A549 (cell line): ENCODE measurements around the gene NPM1. TPM values are rescaled to one million over a fixed set of nuclear protein-coding genes. Genes with fewer than 3 reads are reported as not detected.

Experiments used
- ATAC-seq, 2 experiments: fragments of 200-7000 bp in 1 of 2; fragments of >200 bp in 1 of 2; cut with Nextera tagmentation in 1 of 2; cut with Tn5 transposase in 1 of 2; 3 replicates each; pipeline versions ENCODE4 v1.8.0 to v1.9.1; 2018 to 2020; ENCODE audit warnings: mild to moderate bottlenecking in 1 of 2, moderate library complexity in 1 of 2
- CTCF ChIA-PET: fragments of 300-600 bp; sonication (Branson Sonifier 250); formaldehyde crosslinking; extraction: SDS; loops from one replicate; lab custom pipeline; 2021; ENCODE audit warnings: antibody characterized with exemption, inconsistent platforms; lab: Yijun Ruan, JAX
- POLR2A ChIA-PET: fragments of 350-600 bp; formaldehyde crosslinking; extraction: SDS; loops from one replicate; lab custom pipeline; 2021; ENCODE audit warnings: antibody characterized with exemption, inconsistent platforms; lab: Yijun Ruan, JAX
- DNase-seq, 2 experiments: peaks; one replicate each; pipeline versions ENCODE4 v3.0.0 to v3.0.0-alpha.2; 2011 to 2016; ENCODE audit warnings: low read depth in 1 of 2, low spot score in 1 of 2
- FAIRE-seq: peaks from 2 replicates; lab custom pipeline; 2011; peaks lifted over from hg19 to GRCh38; lab: Jason Lieb, UNC
- H3K27ac ChIP-seq, 2 experiments: fragments of >200 bp; sonication (Bioruptor Twin); formaldehyde crosslinking; 3 replicates each; pipeline ENCODE4 v1.5.1; 2016 to 2017
- H3K4me1 ChIP-seq: fragments of >200 bp; sonication (Bioruptor Twin); formaldehyde crosslinking; 3 replicates; pipeline ENCODE4 v1.6.1; 2016
- H3K4me2 ChIP-seq: fragments of >200 bp; sonication (Bioruptor Twin); formaldehyde crosslinking; 3 replicates; pipeline ENCODE4 v1.6.1; 2016
- H3K4me3 ChIP-seq: fragments of >200 bp; sonication (Bioruptor Twin); formaldehyde crosslinking; 3 replicates; pipeline ENCODE4 v1.5.1; 2016
- H3K9me3 ChIP-seq: fragments of >200 bp; sonication (Bioruptor Twin); formaldehyde crosslinking; 3 replicates; pipeline ENCODE4 v1.6.1; 2016
- FOSB ChIP-seq: fragments of 250-450 bp; sonication (Bioruptor Pico); IDR thresholded peaks from 2 replicates; pipeline ENCODE4 v1.5.0; 2020; ENCODE audit warnings: mild to moderate bottlenecking, moderate library complexity
- FOXS1 ChIP-seq: fragments of 250-450 bp; sonication (Bioruptor Pico); IDR thresholded peaks from 2 replicates; pipeline ENCODE4 v1.5.0; 2020; ENCODE audit warnings: mild to moderate bottlenecking, moderate library complexity
- HES2 ChIP-seq: fragments of >200 bp; sonication (Bioruptor Twin); formaldehyde crosslinking; IDR thresholded peaks from 2 replicates; pipeline ENCODE4 v1.6.1; 2016
- HOXB13 ChIP-seq: fragments of 250-450 bp; sonication (Bioruptor Pico); IDR thresholded peaks from 2 replicates; pipeline ENCODE4 v1.5.0; 2020; ENCODE audit warnings: low read depth, mild to moderate bottlenecking, moderate library complexity
- MAZ ChIP-seq: fragments of 150-350 bp; IDR thresholded peaks from 2 replicates; pipeline ENCODE4 v1.6.1; 2014; ENCODE audit warnings: antibody characterized with exemption, low read depth, low read length, borderline replicate concordance
- NFE2L2 ChIP-seq: fragments of 150-350 bp; conservative IDR thresholded peaks from 2 replicates; pipeline ENCODE4 v1.6.1; 2014; ENCODE audit warnings: low read length
- NR3C1 ChIP-seq: fragments of >200 bp; sonication (Bioruptor Twin); formaldehyde crosslinking; IDR thresholded peaks from 3 replicates; pipeline ENCODE4 v1.6.1; 2017
- PBX3 ChIP-seq: IDR thresholded peaks from 2 replicates; pipeline ENCODE4 v1.6.1; 2012
- POLR2AphosphoS2 ChIP-seq: conservative IDR thresholded peaks from 2 replicates; pipeline ENCODE4 v1.6.1; 2012; ENCODE audit warnings: low read length, improper control_type of control experiment, inconsistent platforms
- RAD21 ChIP-seq, 2 experiments: fragments of >200 bp in 1 of 2; sonication (Bioruptor Twin) in 1 of 2; formaldehyde crosslinking in 1 of 2; IDR thresholded peaks in 1 of 2; conservative IDR thresholded peaks in 1 of 2; 2 replicates in 1 of 2; 3 replicates in 1 of 2; pipeline ENCODE4 v1.6.1; 2012 to 2018; ENCODE audit warnings: inconsistent platforms in 1 of 2
- RCOR1 ChIP-seq: fragments of 150-350 bp; IDR thresholded peaks from 2 replicates; pipeline ENCODE4 v1.6.1; 2014; ENCODE audit warnings: antibody characterized with exemption, low read length, low read depth
- REST ChIP-seq: fragments of 200-600 bp; sonication (generic); IDR thresholded peaks from 2 replicates; pipeline ENCODE4 v1.6.1; 2016; ENCODE audit warnings: antibody characterized with exemption, mild to moderate bottlenecking, moderate library complexity
- RFX5 ChIP-seq: fragments of 450-650 bp; IDR thresholded peaks from 2 replicates; pipeline ENCODE4 v1.7.1; 2014; ENCODE audit warnings: antibody characterized with exemption, mild to moderate bottlenecking, moderate library complexity
- USF2 ChIP-seq: fragments of 450-650 bp; IDR thresholded peaks from 2 replicates; pipeline ENCODE4 v1.6.1; 2014; ENCODE audit warnings: antibody characterized with exemption
- ZNF302 ChIP-seq: fragments of 250-450 bp; sonication (Bioruptor Pico); IDR thresholded peaks from 2 replicates; pipeline ENCODE4 v1.9.0; 2021; ENCODE audit warnings: inconsistent platforms, mild to moderate bottlenecking, moderate library complexity
- WGBS: methylation state at CpG from one replicate; pipeline ENCODE4 v1.1.6; 2017; ENCODE audit errors: missing lambda C conversion rate; 5-methylcytosine and 5-hydroxymethylcytosine counted together
- polyA plus RNA-seq, 4 experiments: library from polyadenylated mRNA; depleted of rRNA in 3 of 4; stranded (reverse); fragments of >200 nt; fragmentation: RNase III in 1 of 4; extraction: RNeasy Plus Mini Kit Qiagen cat#74134 plus additional on column Dnase treatment in 1 of 4; gene quantifications; 2 replicates in 3 of 4; 3 replicates in 1 of 4; pipeline ENCODE4 v1.2.3, GENCODE V29; 2011 to 2017

Gene NPM1
- polyA plus RNA-seq, 2 of the 4 experiments (the other 2 are of a cell fraction), result 3,380 to 5,196 TPM

GRCh38 chr5:171422495-171422894, 34.8 kb downstream of the NPM1 start:
- ATAC-seq, result no peak
- TF ChIP-seq NFE2L2, result no peak
- no peak for TF ChIP-seq RAD21 (conservative IDR thresholded peaks at IDR 0.05 in 1 of 2, IDR thresholded peaks at IDR 0.05 in 1 of 2)
- Histone ChIP-seq H3K4me3 (no peak overlapping the region), H3K4me2 (no peak overlapping the region), H3K27ac (no peak overlapping the region), H3K9me3 (no peaks in the 10 kb centered on the region), H3K4me1 (peaks cover 7% of the 10 kb centered on the region; the same call in 2 of the 3 replicates)
- 92% methylated on average over 2 of the region's 2 CpGs for WGBS
- no peak for FAIRE-seq
- no peak for DNase-seq
- POLR2A ChIA-PET, result no interaction called here
- CTCF ChIA-PET, result interaction anchor here (0.7 to 6.8 kb wide), 5 partner anchors 11 to 486 kb away, joined by 3 to 128 read pairs (median 3); no protein-coding TSS in a partner anchor

DNA sequence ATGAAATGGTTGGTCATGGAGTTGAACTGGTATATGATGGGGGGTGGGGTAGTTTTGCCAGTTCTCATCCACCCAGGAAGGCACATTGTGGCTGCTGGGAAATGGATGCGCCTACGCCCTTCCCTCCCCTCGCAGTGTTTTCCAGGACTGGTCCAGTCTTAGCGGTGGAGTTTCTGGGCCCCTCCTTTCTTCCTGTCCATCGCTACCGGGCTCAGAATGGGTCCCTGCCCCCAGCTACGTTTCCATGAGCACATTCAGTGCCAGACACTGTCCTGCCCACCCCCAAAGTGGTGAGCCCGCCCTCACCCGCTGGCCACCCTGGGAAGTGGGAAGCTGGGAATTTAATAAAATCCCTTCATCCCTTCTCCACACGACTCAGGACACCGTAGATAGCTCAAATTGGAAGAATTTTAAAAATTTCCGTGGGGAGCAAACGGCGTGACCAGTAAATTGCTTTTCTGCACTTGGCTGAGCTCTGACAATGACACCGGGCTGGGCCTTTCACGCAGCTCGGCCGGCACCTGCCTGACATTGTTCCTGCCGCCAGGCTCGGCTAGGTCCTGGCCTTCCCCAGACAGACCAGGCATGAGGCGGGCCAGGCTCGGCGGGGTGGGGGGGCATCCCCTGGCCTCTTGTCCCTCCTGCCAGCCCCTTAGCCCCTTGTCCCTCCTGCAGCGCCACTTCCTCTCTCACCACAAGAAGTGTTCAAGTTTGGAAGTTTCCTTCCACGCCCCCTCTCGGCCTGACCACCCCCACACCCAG, 35.4 kb downstream of the NPM1 start:
- TF ChIP-seq RCOR1 (no peak), HOXB13 (CRISPR knock-in tag) (no peak), FOSB (CRISPR knock-in tag) (no peak), ZNF302 (CRISPR knock-in tag) (no peak), USF2 (no peak), RFX5 (no peak), NR3C1 (no peak), POLR2AphosphoS2 (no peak), REST (no peak), MAZ (no peak), FOXS1 (CRISPR knock-in tag) (no peak), PBX3 (no peak)
- ATAC-seq (no peak), FAIRE-seq (no peak), DNase-seq (no peak)
- no peak overlapping the region for H3K4me3 ChIP-seq
- ChIA-PET POLR2A (no interaction called here), CTCF (interaction anchor here (0.6 to 6.8 kb wide), 6 partner anchors 11 to 485 kb away, joined by 3 to 128 read pairs (median 3); no protein-coding TSS in a partner anchor)
- H3K9me3 ChIP-seq, result no peaks in the 10 kb centered on the region
- H3K4me2 ChIP-seq, result no peak overlapping the region
- H3K4me1 ChIP-seq, result peaks cover 5% of the 10 kb centered on the region; the same call in 2 of the 3 replicates
- WGBS, result 92% methylated on average over 26 of the region's 26 CpGs
- no peak overlapping the region for H3K27ac ChIP-seq

DNA sequence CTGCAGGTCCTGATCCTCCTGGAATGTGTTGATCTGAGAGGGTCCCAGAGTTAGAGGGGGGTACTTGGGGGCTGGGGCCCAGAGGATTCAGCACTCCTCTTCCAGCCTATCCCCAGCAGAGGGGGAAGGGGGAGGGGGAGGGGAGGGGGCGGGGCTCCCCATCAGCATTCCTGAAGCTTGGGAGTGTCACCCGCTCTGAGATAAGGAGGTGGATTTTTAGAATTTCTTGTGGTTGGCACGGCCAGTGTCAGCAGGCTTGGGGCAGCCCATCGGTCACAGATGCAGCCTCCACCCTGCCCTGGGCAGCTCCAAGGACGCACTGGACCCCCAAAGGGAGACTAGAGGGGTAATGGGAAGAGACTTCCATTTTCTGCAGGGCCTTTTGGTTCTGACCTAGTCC, 37.1 kb downstream of the NPM1 start:
- no peak for FAIRE-seq
- no peaks in the 10 kb centered on the region for H3K9me3 ChIP-seq
- TF ChIP-seq RAD21 (conservative IDR thresholded peaks at IDR 0.05 in 1 of 2, IDR thresholded peaks at IDR 0.05 in 1 of 2), result no peak
- no peak for TF ChIP-seq HOXB13 (CRISPR knock-in tag)
- TF ChIP-seq POLR2AphosphoS2, result no peak
- TF ChIP-seq FOXS1 (CRISPR knock-in tag), result no peak
- no peak for TF ChIP-seq HES2
- POLR2A ChIA-PET, result no interaction called here
- H3K27ac ChIP-seq, result no peak overlapping the region
- H3K4me1 ChIP-seq, result no peaks in the 10 kb centered on the region
- H3K4me2 ChIP-seq, result no peak overlapping the region
- DNase-seq, result no peak
- CTCF ChIA-PET, result no interaction called here
- H3K4me3 ChIP-seq, result no peak overlapping the region
- no peak for ATAC-seq
- 75% methylated on average over 3 of the region's 5 CpGs for WGBS
